ENCODE data around the gene DCXR.

DCXR gene

DNA sequence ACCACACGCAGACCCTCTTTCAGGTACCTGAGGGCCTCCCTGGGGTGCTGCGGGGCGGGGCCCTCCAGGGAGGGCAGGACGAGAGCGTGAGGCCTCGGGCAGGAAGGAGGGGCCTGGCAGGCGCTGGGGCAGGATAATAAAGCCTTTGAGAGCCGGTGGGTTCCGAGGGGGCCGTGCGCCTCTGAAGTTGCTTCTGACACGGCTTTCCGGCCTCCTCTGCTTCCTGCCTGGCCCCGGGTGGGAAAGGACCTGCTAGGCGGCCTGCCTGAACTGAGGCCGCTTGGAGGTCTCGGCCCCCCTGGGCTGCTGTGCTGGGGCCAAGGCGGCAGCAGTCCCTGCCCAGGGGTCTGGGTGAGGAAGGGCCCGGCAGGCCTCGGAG is 25.2 kb downstream of the DCXR start:
- no peak for DNase-seq (ENCODE audit: low read depth in 2 of 2, low spot score in 1 of 2)

- no peak for DNase-seq (ENCODE audit: low read depth in 2 of 2, low spot score in 1 of 2)
Measured at GRCh38 chr17:82011617-82012187, 25.8 kb downstream of the DCXR start.

GRCh38 chr17:82010575-82011525 is 26.6 kb downstream of the DCXR start:
- DNase-seq (ENCODE audit: low read depth in 2 of 2, low spot score in 1 of 2) = no peak

DNA sequence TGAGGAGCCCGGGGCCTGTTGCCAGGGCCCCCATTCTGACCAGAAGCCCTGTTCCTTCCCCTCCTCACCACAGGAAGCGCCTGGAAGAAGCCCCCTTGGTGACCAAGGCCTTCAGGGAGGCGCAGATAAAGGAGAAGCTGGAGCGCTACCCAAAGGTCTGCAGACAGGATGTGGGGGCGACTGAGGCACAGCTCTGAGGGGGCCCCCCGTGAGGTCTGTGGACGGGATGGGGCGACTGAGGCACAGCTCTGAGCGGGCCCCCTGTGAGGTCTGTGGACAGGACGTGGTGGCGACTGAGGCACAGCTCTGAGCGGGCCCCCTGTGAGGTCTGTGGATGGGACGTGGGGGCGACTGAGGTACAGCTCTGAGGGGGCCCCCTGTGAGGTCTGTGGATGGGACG is 28.1 kb downstream of the DCXR start:
- DNase-seq (ENCODE audit: low read depth in 2 of 2, low spot score in 1 of 2) = no peak

DNA sequence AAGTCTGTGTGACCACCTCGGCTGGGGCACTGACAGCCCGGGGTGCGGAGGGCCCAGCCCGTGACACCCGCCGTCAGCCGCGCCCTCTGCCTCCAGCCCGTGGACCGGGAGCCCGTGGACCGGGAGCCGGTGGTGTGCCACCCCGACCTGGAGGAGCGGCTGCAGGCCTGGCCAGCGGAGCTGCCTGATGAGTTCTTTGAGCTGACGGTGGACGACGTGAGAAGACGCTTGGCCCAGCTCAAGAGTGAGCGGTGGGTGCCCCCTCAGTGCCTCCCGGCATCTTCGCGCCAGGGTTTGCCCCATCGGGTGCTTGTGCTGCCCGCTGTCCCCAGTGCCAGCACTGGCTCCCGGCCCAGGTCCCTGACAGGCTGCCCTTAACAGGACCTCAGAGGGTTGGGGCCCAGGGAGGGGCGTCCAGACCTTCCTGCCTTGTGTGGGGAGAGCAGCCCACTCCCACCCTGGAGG is 28.5 kb downstream of the DCXR start:
- no peak for DNase-seq (ENCODE audit: low read depth in 2 of 2, low spot score in 1 of 2)

- no peak for DNase-seq (ENCODE audit: low read depth in 2 of 2, low spot score in 1 of 2)
Measured at GRCh38 chr17:82008258-82008940, 29.1 kb downstream of the DCXR start.

DNA sequence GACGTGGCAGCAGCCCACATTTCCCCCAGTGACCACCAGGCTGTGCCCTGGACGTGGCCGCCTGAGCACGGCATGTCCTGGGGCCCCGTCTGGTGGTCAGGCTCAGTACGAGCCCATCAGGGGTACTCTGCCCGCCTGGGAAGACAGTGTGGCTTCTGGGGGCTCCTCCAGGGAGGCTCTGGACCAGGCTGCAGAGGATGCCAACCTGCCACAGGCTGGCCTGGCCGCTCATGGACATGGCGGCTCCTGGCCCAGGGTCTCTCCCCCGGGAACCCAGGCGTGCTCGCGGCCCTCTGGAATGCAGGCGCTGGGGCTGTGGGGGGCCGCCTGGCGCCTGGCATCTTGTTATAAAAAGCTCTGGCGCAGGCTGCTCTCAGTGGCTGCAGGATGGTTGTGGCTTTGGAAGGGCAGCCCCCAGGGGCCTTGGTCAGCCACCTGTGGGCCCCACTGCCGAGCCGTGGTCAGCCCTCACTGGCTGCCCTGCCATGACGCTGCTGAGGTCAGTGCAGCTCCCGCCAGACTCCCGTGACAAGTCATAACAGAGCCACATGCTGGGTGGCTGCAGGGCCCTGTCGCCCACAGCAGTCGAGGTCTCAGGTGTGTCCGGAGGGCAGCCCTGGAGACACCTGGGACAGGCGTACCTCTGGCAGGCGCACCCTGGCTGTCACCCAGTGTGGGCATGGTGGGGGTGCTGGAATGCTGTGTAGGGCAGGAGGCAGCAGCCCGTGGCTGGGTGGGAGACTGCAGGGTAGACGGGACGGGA is 29.8 kb downstream of the DCXR start:
- DNase-seq (ENCODE audit: low read depth in 2 of 2, low spot score in 1 of 2) = no peak

- DNase-seq (ENCODE audit: low read depth in 2 of 2, low spot score in 1 of 2) = no peak
Measured at GRCh38 chr17:82007228-82007494, 30.3 kb downstream of the DCXR start.

DNA sequence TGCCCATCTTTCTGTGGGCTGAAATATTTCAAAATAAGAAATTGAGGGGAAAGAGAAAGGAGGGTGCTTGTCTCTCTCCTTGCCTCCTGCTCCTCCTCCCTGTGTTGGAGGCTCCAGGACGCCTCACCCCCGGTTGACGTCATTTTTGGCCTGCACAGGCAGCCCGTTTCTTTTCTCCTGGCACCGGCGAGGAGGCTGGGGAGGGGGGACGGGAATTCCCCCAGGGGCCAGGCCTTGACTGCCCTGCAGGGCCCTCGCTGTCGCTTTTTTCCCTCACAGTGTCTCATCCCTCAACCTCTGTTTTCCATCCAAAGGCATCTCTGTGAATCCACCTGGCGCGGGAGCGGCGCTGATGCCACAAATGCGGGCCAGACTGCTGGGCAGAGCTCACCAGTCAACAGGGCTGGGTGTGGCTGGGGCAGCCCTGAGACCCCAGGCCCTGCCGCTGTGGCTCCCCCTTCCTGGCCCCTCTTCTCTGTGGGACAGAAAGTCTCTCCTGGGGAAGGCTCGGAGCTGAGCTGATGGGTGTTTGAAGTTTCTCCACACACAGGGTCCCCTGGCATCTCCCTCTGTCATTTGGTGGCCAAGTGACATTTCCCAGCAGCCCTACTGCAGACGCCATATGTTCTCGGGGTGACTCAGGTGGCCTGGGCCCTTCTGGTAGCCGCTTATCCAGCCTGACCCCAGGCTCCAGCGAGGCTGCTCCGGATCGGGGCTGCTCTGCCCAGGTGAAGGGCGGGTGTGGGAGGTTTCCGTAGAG is 30.8 kb downstream of the DCXR start:
- DNase-seq (ENCODE audit: low read depth in 2 of 2, low spot score in 1 of 2) = no peak

DNA sequence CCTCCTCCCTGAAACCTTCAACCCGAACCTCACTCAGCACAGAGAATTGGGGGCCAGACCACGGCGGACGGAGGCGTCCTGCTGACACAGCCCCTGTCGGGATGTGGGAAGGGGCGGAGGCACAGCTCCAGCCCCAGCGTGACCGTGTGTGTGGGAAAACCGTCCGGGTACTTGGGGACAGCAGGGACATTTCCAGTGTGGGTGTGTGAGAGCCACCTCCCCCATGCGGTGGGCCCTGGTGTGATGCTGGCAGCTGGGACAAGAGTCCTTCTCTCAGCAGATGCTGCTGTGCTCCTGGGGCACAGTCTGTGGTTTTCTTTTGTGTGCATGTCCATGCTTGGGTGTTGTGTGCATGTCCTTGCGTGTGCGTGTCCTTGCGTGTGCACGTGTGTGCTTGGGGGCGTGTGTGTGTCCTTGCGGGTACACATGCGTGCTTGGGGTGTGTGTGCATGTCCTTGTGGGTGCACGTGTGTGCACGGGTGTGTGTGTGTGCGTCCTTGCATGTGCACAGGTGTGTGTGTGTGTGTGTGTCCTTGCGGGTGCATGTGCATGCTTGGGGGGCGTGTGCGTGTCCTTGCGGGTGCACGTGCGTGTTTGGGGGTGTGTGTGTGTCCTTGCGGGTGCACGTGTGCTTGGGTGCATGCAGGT is 31.7 kb downstream of the DCXR start:
- no peak for DNase-seq (ENCODE audit: low read depth in 2 of 2, low spot score in 1 of 2)

DNA sequence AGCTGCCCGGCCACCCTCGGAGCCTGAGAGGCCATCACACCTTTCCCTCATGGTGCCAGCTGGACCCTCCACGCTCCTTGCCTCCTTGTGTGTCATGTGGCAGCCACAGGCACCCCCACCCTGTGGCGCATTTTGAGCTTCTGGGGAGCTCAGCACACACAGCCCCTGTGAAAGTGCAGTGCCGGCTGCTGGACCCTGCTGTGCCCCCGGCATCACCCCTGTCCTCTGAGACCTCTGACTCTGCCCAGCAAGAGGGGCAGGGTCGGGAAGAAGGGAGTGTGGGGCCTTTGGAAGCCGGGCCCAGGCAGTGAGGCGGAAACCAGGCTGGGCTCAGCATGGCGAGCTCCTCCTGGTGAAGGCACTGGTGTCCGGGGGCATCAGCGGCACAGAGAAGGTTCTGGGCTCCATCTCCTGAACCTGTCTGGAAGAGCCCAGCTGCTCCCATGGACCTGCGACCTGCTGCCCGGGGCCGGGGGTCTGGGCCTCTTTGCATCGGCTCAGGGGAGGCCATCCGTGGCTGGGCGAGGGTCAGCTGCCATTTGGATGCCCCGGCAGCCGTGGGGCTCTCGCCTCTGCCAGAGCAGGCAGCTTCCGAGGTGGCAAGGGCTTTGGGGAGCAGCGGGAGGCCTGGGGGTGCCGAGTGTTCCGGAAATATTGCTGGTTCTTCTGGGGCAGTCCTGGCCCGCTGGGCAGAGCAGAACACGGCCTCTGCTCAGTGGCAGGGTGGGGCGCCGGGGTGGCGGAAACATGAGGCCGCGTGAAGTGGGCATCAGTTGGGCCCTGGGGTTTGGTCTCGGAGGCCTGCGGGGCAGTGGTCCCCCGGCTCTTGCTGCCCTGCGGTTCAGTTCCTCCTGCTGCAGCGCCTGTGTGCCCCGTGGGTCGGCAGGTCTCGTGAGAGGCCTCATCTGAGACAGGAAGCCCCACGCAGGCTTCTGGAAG is 32.7 kb downstream of the DCXR start:
- DNase-seq (ENCODE audit: low read depth in 2 of 2, low spot score in 1 of 2) = no peak

GRCh38 chr17:82003411-82004381 is 33.8 kb downstream of the DCXR start:
- DNase-seq (ENCODE audit: low read depth in 2 of 2, low spot score in 1 of 2) = no peak

DNA sequence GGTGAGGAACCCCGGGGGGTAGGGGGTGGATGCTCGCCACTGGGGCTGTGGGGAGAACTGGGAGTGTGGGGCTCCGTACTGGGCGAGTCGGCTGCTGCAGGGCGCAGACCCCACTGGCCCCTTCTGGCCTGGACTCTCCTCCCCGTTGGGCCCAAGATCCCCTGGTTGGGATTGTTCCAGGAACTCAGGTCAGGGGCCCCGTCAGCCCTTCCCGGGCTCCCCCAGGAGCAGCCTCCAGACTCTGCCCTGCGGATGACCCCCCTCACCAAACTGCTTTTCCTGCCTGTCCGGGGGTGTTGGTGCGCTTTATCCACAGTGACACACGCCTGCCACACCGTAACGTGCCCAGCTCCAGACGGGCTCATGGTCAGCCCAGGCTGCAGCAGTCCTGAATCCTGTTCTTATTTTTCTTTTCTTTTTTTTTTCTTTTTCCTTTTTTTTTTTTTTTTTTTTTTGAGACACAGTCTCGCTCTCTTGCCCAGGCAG is 35.9 kb downstream of the DCXR start:
- no peak for DNase-seq (ENCODE audit: low read depth in 2 of 2, low spot score in 1 of 2)

DNA sequence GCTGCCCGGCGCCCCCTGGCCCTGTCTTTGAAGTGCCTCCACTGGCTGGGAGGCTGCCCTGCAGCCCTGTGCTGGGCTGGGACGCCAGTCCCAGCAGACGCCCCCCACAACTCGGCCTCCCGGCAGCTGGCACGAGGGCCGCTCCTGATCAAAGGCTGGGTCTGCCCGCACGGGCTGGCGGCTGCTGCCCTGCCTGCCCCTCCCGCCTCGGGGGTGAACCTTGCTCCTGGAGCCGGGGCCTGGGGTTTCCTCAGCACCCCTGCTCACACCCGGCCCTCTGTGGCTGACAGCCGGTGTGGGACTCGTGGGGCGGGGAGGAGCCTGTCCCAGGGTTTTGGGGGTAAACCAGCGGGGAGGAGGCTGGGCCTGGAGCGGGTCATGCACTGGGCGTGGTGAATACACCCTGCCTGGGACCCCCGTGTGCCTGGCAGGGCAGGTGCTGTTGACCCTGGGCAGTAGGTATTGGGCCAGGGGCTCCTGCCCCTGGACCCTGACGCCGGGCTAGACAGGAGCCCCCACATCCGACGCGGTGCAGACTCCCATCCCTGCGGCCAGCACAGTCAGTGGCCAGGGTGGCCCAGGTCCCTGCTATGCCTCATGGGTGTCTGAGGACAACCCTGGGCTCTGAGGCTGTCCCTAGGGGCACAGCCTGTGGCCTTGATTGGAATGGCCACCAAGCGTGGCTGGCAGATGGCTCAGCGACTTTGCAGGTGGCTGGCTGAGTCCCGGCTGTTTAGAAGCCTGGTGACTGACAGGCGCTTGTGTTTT is 36.5 kb downstream of the DCXR start:
- DNase-seq (ENCODE audit: low read depth in 2 of 2, low spot score in 1 of 2) = no peak

GRCh38 chr17:81999976-82000802 is 37.3 kb downstream of the DCXR start:
- no peak for DNase-seq (ENCODE audit: low read depth in 2 of 2, low spot score in 1 of 2)

DNA sequence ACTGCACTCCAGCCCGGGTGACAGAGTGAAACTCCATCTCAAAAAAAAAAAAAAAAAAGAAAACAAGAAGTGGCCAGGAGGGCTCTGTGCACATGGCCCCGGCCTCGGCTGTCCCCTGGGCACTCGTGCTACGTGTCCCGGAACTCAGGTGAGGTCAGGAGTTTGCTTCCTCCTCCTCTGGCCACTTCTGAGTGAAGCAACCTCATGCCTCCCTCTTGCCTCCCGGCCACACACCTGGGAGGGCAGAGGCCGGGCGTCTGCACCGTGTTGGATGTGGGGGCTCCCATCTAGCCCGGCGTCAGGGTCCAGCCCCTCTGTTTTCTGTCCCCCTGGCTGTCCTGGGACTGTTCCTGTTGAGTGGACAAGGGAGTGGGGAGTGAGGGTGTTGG is 37.9 kb downstream of the DCXR start:
- no peak for DNase-seq (ENCODE audit: low read depth in 2 of 2, low spot score in 1 of 2)

All from stimulated activated CD8-positive, alpha-beta memory T cell treated with anti-CD3 and anti-CD28 coated beads, Interleukin-4, amount 100 ng/mL, for 4 hours (primary cell).